ENCODE measurements around the gene ECM2. TPM values are rescaled to one million over a fixed set of nuclear protein-coding genes. Genes with fewer than 3 reads are reported as not detected.

The ECM2 gene
- total and polyA plus RNA-seq, 2 of the 8 experiments (the other 6 are each of a cell fraction or from before 2014, with no cell fraction given): not detected

DNA sequence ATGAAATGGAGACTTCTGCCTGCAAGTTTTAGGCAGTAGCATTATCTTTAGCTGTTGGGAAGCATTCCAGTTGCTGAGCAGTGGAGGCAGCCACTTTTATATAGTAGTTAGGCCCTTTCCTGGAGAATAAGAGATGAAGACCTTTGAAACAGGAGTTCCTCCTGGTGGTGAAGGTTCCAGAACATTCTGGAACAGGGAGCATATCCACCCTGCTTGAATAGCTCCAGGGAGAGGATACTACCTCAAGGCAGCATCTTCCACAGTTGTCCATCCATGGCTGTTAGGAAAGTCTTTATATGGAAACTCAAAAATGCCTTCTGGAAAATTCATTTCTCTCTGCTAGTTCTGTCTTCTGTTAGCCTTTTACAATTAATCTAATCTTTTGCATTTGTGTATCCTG is 56.4 kb downstream of the ECM2 start:
- TF ChIP-seq ZNF274 (IDR thresholded peaks at IDR 0.05; ENCODE audit: borderline replicate concordance, extremely low read depth, low read length) (no peak), POU5F1 (IDR thresholded peaks at IDR 0.05; ENCODE audit: low read depth, low read length) (no peak), HDAC2 (IDR thresholded peaks at IDR 0.05; ENCODE audit: borderline replicate concordance in 1 of 2, low read depth in 2 of 2, low read length in 2 of 2) (no peak)
- ChIA-PET POLR2A (ENCODE audit: partially characterized antibody) (no interaction called here), CTCF (ENCODE audit: partially characterized antibody) (interaction anchor here (1.1 kb wide), 1 partner anchor 20 kb away, joined by 4 read pairs; no protein-coding TSS in a partner anchor)
- Histone ChIP-seq H3K23ac (ENCODE audit: insufficient read length) (no peak overlapping the region), H3K4ac (replicated peaks; ENCODE audit: insufficient read length, low read depth, low read length) (no peak overlapping the region), H3K4me1 (replicated peaks in 1 of 4; ENCODE audit: control insufficient read depth in 3 of 4, insufficient read depth in 4 of 4, low read length in 3 of 4) (peaks cover 0 to 7% (median 4%) of the 10 kb centered on the region in 4 experiments; a peak in 3 of 7 replicates), H2BK20ac (ENCODE audit: low read length) (no peak overlapping the region), H3K36me3 (ENCODE audit: control insufficient read depth in 2 of 4, insufficient read depth in 4 of 4, low read length in 3 of 4) (no peaks in the 10 kb centered on the region), H3K27me3 (replicated peaks in 1 of 4; ENCODE audit: control insufficient read depth in 3 of 4, extremely low read depth in 1 of 4, insufficient read depth in 3 of 4, low read length in 3 of 4) (no peaks in the 10 kb centered on the region), H2AFZ (ENCODE audit: low read length) (no peak overlapping the region), H3K9me3 (ENCODE audit: insufficient read depth in 2 of 2, low read depth in 1 of 2, low read length in 1 of 2) (no peaks in the 10 kb centered on the region), H3K14ac (ENCODE audit: insufficient read length) (no peak overlapping the region), H3K56ac (replicated peaks; ENCODE audit: insufficient read length, low read depth, low read length) (no peak overlapping the region), H3K23me2 (ENCODE audit: low read depth, low read length) (peaks cover 2% of the 10 kb centered on the region; the same call in 1 of the 2 replicates), H4K5ac (ENCODE audit: insufficient read length, low read depth, low read length) (no peak overlapping the region), H3K27ac (ENCODE audit: low read depth, low read length) (no peak overlapping the region), H2AK5ac (ENCODE audit: low read depth, low read length) (no peak overlapping the region), H3K79me1 (ENCODE audit: low read depth, low read length) (no peaks in the 10 kb centered on the region; the same call in 1 of the 2 replicates), H3K18ac (ENCODE audit: extremely low read depth, low read length) (no peak overlapping the region), H4K20me1 (replicated peaks in 1 of 2; ENCODE audit: control insufficient read depth in 1 of 2, insufficient read depth in 2 of 2, low read length in 2 of 2) (no peaks in the 10 kb centered on the region), H2BK12ac (ENCODE audit: low read depth, low read length) (no peak overlapping the region), H4K91ac (replicated peaks; ENCODE audit: insufficient read length, low read length) (no peak overlapping the region), H2BK15ac (ENCODE audit: low read length) (no peak overlapping the region), H3K9ac (replicated peaks in 1 of 4; ENCODE audit: extremely low read depth in 1 of 4, low read depth in 3 of 4, low read length in 3 of 4) (no peak overlapping the region), H3K4me2 (ENCODE audit: insufficient read depth in 1 of 2, low read depth in 2 of 2, low read length in 2 of 2) (no peak overlapping the region), H2BK5ac (ENCODE audit: low read depth, low read length) (no peak overlapping the region), H3K79me2 (ENCODE audit: control insufficient read depth in 1 of 2, insufficient read depth in 2 of 2, low read length in 2 of 2) (no peaks in the 10 kb centered on the region), H4K8ac (ENCODE audit: extremely low read depth, insufficient read depth, low read length) (no peak overlapping the region), H3K4me3 (ENCODE audit: extremely low read depth in 1 of 4, insufficient read depth in 2 of 4, low read depth in 3 of 4, low read length in 4 of 4) (no peak overlapping the region), H2BK120ac (replicated peaks; ENCODE audit: low read depth, low read length) (no peak overlapping the region)
- DNase-seq (ENCODE audit: low read depth in 1 of 2, low spot score in 2 of 2): no peak
- no peak for FAIRE-seq
